NCI-H748 (cell line): ENCODE data around the gene SDHA.
"Not testable (repeated sequence)": the region's sequence is repeated elsewhere in the genome, so short reads cannot be mapped to it uniquely, and the experiment has no call there.

Experiments
- DNase-seq: peaks from one replicate; lab custom pipeline; 2025; ENCODE audit not compliant: unreplicated experiment; lab: John Stamatoyannopoulos, UW

SDHA gene

DNA sequence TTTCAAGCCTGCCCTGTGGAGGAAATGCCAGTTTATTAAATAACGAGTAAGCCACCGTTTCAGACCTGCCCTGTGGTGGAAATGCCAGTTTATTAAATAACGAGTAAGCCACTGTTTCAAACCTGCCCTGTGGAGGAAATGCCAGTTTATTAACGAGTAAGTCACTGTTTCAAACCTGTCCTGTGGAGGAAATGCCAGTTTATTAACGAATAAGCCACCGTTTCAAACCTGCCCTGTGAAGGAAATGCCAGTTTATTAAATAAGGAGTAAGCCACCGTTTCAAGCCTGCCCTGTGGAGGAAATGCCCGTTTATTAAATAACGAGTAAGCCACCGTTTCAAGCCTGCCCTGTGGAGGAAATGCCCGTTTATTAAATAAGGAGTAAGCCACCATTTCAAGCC is 33.9 kb downstream of the SDHA start:
- DNase-seq: not testable (repeated sequence)

DNA sequence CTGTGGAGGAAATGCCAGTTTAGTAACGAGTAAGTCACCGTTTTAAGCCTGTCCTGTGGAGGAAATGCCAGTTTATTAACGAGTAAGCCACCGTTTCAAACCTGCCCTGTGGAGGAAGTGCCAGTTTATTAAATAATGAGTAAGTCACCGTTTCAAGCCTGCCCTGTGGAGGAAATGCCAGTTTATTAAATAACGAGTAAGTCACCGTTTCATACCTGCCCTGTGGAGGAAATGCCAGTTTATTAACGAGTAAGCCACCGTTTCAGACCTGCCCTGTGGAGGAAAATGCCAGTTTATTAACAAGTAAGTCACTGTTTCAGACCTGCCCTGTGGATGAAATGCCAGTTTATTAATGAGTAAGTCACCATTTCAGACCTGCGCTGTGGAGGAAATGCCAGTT is 34.4 kb downstream of the SDHA start:
- DNase-seq: no peak

DNA sequence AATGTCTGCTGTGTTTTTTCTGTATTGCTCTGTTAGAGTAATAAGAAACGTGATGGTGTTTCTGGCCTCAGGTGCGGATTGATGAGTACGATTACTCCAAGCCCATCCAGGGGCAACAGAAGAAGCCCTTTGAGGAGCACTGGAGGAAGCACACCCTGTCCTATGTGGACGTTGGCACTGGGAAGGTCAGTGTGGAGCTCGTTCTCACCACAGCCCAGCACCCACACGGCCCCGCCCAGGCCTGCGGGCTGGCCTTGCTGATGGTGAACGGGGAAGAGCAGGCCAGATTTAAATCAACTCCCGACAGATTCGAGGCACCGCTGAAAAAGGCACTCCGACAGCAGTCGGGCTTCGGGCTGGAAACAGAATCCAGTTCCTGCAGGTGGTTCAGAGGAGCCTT is 36.2 kb downstream of the SDHA start:
- DNase-seq: not testable (repeated sequence)

DNA sequence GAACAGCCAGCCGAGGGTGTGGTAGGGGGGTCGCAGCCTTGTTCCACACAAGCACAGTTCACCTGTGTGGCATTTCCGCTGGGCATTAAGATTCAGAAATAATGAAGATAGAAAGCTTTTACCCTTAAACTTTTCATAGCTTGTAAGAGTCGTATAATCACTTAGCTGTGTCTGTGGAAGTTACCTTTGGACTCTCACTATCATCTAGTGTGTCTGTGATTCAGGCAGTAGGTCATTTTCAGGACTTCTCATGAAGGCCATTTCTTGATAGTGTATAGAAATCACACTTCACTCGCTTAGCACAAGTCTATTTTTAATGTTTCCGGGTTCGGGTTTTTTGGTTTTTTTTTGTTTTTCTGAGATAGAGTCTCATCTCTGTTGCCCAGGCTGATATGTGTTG is 37.0 kb downstream of the SDHA start:
- not testable (repeated sequence) for DNase-seq

DNA sequence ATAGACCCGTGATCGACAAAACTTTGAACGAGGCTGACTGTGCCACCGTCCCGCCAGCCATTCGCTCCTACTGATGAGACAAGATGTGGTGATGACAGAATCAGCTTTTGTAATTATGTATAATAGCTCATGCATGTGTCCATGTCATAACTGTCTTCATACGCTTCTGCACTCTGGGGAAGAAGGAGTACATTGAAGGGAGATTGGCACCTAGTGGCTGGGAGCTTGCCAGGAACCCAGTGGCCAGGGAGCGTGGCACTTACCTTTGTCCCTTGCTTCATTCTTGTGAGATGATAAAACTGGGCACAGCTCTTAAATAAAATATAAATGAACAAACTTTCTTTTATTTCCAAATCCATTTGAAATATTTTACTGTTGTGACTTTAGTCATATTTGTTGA is 38.2 kb downstream of the SDHA start:
- DNase-seq: not testable (repeated sequence)

DNA sequence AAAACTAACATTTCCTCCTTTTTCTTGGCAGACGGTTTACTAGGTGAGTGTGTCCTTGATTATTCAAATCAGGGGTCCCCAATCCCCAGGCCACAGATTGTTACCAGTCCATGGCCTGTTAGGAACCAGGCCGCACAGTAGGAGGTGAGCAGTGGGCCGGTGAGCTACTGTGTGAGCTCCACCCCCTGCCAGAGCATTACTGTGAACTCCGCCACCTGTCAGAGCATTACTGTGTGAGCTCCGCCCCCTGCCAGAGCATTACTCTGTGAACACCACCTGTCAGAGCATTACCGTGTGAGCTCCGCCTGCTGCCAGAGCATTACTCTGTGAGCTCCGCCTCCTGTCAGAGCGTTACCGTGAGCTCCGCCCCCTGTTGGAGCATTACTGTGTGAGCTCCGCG is 39.0 kb downstream of the SDHA start:
- no peak for DNase-seq

DNA sequence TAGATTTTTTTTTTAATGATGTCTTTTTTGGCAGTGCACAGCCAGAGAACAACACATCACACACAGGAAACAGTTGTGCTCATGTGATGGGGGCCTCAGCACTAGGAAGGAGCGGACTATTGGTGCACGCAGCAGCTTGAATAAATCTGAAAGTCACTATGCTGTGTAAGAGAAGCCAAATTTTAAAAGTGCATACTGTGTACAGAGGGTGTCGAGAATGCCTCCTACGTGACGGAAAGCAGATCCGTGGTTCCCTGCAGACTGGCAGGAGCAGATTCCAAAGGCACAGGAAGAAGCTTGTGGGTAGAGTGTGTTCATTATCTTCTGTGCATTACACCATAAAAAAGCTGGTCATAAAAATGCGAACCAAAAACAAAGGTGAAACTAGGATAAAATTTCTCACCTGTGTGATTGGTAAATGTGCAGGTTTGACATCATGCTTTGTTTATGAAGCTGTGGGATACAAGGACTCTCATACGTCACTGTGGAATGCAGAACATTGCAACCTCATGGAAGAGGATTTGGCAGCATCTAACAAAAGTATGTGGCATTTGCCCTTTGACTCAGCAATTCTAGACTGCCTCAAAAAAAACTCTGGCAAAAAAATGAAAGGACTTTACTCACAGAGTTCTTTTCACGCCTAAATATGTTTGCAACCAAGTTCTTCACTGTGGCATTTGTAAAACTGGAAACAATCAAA is 45.3 kb downstream of the SDHA start:
- DNase-seq: not testable (repeated sequence)

DNA sequence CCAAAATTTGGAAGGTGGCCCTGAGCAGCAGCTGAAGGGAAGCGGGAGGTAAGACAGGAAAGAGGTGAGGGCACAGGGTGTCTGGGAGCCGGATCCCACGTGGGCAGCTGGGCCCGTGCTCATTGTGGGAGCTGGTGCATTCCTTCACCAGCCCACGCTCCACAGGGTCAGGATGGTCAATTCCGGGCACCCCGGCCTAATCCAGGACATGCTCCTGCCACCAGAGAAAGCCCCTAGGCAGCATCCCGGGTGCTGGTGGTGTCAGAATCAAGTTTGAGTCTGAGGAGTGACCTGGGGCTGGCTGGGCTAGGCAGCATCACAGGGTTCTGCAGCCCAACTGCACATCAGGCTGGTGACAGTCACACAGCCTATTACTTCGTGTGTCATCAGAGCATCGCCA is 46.2 kb downstream of the SDHA start:
- DNase-seq: no peak

DNA sequence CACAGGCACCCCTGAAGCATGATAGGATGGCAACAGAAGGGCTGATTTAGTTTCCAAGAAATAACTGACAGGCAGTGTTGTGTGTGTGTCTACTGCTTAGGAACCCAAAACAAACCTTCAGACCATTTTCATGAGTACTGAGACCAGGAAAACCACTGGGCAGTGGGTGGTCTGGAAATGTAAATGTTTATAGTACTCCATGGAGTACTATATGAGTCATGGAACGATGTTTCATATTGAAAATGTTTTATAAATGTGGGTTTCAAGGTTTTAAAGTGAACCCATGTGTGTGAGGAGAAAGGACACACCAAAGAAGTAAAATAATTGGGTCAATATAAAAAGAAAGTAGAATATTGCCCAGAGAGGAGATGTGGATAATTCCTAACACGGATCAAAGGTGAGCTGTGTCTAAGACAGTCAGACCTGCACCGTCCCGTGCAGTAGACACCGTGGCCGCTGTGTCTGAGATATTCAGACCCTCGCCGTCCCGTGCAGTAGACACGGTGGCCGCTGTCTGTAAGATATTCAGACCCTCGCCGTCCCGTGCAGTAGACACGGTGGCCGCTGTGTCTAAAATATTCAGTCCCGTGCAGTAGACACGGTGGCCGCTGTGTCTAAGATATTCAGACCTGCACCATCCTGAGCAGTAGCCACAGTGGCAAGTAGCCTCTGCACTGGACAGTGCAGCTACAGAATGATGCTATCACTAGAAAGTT is 48.3 kb downstream of the SDHA start:
- DNase-seq: not testable (repeated sequence)

DNA sequence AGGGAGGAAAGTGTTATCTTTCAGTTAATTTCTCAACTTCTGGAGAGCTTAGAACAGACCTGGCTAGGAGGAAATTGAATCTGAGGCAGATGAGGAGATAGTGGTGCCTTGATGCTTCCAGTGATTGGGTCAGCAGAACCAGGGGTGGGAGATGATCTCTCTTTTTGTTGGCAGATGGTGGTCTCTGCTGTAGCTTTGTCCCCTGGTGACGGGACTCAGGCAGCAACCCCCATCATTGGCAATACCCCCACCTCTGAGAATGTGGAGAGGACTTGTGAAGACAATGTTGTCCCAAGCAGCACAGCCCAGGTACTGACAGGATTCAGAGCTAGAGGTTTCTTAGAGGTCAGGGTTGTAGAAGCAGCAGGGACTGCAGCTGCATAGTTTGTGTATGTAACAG is 49.6 kb downstream of the SDHA start:
- DNase-seq: no peak

DNA sequence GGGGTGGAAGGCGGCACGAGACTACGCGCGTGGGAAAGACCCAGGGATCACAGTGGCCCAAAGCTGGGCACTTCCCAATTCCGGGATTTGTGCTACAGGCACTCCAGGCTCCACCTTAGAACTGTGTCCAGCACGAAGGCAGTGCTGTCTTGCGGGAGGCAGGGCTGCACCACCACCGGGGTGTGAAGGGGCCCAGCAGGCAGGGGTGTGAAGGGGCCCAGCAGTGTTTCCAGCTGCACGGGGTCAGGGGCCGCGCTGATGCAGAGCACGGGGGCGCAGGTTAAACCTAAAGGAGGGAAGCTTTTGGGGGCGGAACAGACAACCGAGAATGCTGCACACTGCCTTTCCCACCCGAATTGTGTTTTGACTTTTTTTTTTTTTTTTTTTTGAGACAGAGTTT is 52.2 kb downstream of the SDHA start:
- DNase-seq: no peak

DNA sequence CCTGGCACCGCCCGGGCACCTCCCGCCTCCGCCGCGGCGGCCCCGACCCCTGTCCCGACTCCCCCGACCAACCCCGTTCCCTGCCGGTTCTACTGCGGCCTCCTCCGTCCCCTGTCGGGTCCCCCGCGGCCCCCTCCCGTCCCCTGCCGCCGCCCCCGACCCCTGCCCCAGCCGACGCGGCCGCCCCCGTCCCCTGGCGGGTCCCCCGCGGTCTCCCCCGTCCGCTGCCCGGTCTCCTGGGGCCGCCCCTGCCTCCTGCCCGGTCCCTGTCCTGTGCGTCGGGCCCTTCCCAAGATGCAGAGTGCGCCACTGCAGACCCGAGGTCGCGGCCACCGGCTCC is 53.7 kb downstream of the SDHA start:
- not testable (repeated sequence) for DNase-seq

DNA sequence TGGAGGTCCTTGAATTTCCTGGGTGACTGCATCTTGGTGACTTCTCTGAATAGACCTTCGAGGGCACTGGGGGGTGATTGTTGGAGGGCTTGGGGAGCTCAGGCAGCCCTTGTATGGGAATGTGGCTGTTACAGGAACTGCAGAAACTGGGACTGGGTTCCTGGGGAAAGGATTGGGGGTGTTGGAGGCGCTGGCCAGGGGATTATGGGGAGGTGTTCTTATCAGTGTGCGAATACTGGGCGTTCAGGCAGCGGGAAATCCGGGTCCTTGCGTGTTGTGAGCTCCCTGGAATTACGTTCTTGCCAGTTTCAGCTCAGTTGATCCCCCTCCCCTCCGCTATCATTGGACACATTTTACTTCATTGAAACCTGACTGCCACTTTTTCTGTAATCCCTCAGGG is 55.0 kb downstream of the SDHA start:
- DNase-seq: not testable (repeated sequence)

DNA sequence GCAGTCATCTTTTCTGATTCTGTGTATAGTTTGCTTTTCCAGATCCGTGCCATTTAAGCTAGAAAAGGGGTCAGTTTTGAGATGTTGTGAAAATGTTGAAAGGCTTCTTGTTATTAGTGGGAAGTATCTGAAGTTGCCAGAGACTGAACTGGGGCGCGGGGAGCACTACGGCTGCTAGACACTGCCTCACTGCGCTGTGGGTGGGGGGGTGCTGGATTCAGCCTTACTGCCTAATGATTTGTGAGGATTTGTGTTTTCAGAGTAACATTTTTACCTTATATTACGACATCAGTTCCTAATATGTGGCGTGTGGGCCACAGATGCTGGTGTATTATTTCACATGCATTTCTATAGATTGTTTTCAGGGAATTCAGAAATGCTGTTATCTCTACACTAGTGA is 55.4 kb downstream of the SDHA start:
- DNase-seq: not testable (repeated sequence)

DNA sequence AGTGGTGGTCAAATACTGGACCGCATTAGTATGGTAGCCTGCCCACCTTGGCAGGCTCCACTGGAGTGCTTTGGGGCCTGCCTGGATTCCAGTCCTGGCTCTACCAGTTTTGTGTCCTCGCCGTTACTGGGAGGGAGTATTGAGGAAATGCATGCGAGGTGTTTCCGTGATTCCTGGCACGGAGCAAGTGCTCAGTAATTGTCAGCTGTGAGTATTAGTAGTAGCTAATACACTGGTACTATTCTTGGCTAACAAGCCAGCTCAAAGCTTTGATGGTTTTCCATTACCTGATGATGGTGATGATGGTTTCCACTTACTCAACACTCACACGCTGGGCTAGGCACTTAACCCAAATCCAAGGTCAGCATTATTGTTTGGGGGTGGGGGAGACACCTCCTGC is 56.2 kb downstream of the SDHA start:
- not testable (repeated sequence) for DNase-seq

DNA sequence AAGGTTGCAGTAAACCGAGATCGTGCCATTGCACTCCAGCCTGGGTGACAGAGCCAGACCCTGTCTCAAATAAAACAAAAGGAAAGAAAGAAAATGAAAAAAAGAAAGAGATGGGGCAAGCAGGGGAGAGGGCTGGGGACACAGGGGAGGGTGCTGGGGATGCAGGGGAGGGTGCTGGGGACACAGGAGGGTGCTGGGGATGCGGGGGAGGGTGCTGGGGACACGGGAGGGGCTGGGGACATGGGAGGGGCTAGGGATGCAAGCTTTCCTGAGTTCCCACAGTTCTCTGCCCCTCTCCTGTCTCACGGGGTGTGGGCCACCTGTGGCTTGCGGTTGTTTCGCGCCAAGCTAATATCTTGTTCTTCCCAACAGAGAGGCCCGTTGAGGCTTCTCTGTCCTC is 60.5 kb downstream of the SDHA start:
- DNase-seq: no peak

DNA sequence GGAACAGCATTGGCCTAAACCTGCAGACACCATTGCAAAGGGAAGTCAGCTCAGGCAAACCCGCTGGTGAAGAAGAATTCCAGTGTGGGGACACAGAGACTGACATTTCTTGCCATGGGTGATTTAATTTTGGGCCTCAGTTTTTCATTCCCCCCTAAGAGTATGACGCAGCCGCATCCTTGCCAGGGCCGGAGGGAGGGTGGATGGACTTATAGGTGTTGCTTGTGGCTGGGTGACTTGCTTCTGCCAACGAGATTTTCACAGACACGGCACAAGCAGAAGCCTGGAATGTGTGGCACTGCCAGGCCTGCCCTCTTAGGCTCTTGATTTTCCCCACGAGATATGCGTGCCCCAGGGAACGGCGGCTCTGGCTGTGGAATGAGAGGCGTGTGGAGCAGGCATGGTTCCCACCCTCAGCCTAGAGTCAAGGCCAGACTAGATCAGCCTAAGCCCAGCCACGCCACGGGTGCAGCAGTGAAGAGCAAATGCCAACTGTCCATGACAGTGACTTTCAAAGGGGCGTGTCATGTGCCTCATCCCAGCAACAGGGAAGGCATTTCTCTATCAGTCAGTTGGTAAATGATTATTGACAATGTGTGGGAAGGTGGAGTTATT is 61.0 kb downstream of the SDHA start:
- DNase-seq: not testable (repeated sequence)

DNA sequence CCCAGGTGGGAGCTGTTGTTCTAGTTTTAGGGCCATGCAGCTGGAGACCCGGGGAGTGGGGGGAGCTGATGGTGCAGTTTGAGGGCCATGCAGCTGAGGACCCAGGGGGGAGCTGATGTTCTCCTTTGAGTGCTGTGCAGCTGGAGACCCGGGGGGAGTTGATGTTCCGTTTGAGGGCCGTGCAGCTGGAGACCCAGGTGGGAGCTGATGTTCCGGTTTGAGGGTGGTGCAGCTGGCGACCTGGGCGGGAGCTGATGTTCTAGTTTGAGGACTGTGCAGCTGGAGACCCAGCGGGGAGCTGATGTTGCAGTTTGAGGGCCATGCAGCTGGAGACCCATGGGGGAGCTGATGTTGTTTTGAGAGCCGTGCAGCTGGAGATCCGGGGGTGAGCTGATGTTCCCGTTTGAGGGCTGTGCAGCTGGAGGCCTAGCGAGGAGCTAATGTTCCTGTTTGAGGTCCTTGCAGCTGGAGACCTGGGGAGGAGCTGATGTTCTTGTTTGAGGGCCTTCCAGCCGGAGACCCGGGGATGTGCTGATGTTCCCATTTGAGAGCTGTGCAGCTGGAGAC is 68.0 kb downstream of the SDHA start:
- no peak for DNase-seq

DNA sequence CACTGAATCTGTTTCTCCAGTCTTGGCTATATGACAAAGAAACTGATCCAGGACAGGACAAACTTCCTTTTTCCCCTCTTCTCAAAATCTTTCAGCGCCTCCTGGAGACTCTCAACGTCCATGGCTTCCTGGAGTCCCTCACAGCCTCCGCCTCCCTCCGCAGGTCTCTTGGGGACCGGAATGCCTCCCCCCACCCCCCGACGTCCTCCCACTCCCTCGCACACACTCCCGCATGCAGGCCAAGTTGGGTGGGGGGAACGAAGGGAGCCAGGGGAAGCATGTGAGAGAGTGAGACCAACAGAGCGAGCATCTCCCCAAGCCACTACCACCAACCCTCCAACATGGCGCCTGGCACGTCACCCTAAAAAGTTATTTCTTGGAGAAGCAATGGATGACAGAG is 72.1 kb downstream of the SDHA start:
- DNase-seq: not testable (repeated sequence)

DNA sequence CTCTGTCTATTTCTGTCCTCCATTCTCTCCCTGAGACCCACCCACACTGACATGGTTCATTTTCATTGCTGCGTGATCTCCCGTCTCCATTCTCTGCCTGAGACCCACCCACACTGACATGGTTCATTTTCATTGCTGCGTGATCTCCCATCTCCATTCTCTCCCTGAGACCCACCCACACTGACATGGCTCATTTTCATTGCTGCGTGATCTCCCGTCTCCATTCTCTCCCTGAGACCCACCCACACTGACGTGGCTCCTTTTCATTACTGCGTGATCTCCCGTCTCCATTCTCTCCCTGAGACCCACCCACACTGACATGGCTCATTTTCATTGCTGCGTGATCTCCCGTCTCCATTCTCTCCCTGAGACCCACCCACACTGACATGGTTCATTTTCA is 73.2 kb downstream of the SDHA start:
- DNase-seq: not testable (repeated sequence)

DNA sequence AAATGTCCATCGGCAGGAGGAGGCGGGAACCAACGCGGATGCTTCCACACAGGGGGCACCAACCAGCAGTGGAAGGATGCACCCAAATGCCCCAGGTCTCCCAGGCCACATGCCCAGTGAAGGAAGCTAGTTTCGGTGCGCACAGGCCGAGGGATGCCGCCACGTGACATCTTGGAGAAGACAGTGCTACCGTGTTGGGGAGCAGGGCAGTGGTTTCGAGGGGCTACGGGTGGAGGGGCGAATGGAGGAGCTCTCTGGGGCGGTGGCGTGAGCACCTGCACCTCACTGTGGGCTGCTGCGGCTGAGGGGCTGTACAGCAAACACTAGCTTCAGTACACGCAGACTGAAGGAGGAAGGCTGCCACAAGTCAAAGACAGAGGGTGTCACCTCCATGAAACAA is 76.7 kb downstream of the SDHA start:
- DNase-seq: not testable (repeated sequence)

DNA sequence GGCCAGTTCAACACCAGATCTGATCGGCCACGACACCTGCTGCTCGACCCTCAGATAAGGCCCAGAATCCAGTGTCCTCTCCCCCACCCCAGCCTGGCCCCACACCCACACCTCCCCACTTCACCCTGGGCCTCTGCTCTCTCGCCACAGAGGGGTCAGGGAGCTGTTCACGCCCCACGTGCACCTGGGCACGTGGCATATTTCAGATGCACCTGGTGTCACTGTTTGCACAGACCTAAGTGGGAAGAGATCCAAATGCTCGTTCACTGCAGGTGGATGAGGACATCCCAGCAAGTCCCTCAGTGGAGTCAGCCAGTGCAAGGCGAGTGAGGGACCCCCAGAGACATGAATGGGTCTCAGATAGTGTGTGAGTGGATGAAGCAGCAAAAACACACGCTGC is 78.1 kb downstream of the SDHA start:
- DNase-seq: peak; percentile 83
